Cardiac muscle cell (in vitro differentiated cells and primary cell): ENCODE results near the gene ERGIC1. TPM values are rescaled to one million over a fixed set of nuclear protein-coding genes. Genes with fewer than 3 reads are reported as not detected.
A peak's percentile ranks its signal among the peaks of the same experiment; 100 is the strongest.

Experiments
- DNase-seq, 2 donors: peaks; one replicate each; pipeline versions ENCODE4 v3.0.0 to v3.0.0-alpha.2; 2010 to 2017; ENCODE audit warnings: low read depth in 1 of 2, low spot score in 1 of 2
- H3K27ac ChIP-seq: fragments of 200-600 bp; sonication (generic); 2 replicates; pipeline ENCODE4 v1.5.1; 2016
- H3K27me3 ChIP-seq: fragments of 200-600 bp; sonication (generic); 2 replicates; pipeline ENCODE4 v1.6.0; 2016; ENCODE audit warnings: control low read depth
- H3K36me3 ChIP-seq: fragments of 200-600 bp; sonication (generic); 2 replicates; pipeline ENCODE4 v1.5.1; 2016; ENCODE audit warnings: control low read depth
- H3K4me1 ChIP-seq: fragments of 200-600 bp; sonication (generic); 2 replicates; pipeline ENCODE4 v1.8.1; 2017; ENCODE audit warnings: low read depth, mild to moderate bottlenecking, mixed run types
- H3K4me3 ChIP-seq: fragments of 200-600 bp; sonication (generic); 2 replicates; pipeline ENCODE4 v1.5.1; 2016; ENCODE audit warnings: mild to moderate bottlenecking
- H3K9me3 ChIP-seq: fragments of 200-600 bp; sonication (generic); 2 replicates; pipeline ENCODE4 v1.5.1; 2017; ENCODE audit warnings: low read depth, mild to moderate bottlenecking, control low read depth
- polyA plus RNA-seq: library from polyadenylated mRNA; unstranded; fragments of >200 nt; fragmentation: Nextera tagmentation; extraction: Ambion mirVana; gene quantifications from 2 replicates; pipeline ENCODE4 v1.2.1, GENCODE V29; 2016
- total RNA-seq: library from RNA; depleted of rRNA; stranded (reverse); fragments of >200 nt; gene quantifications from 2 replicates; pipeline ENCODE4 v1.2.3, GENCODE V29; 2016
- TF ChIP-seq, protein P1 (sequence below): IDR thresholded peaks from 2 replicates; pipeline ENCODE4 v1.5.1; 2012; ENCODE audit warnings: low read depth, mild to moderate bottlenecking, low read length

The ERGIC1 gene
- total and polyA plus RNA-seq, 2 experiments from 2014 or later, result 15.4 to 77.3 TPM

DNA sequence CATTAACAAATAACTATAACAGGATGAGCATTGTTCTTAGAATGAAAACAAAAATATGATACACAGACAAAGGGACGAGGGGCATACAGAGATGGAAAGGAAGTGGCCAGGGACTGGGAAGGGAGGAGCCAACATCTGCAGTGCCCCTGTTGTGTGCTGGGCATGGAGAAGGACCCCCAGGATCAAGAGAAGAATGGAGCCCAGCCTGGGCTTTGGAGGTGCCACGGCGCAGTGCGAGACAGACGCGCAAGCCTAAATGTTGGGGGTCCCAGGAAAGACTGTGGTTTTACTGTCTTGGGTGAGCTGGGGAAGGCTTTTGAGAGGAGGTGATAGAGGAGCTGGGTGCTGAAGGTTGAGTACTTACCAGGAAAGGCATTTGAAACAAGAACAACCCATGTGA is 34.6 kb upstream of the ERGIC1 start:
- Histone ChIP-seq H3K27ac (no peak overlapping the region), H3K9me3 (no peaks in the 10 kb centered on the region), H3K27me3 (no peaks in the 10 kb centered on the region), H3K4me1 (no peaks in the 10 kb centered on the region), H3K36me3 (no peaks in the 10 kb centered on the region), H3K4me3 (no peak overlapping the region)
- TF ChIP-seq, protein P1, sequence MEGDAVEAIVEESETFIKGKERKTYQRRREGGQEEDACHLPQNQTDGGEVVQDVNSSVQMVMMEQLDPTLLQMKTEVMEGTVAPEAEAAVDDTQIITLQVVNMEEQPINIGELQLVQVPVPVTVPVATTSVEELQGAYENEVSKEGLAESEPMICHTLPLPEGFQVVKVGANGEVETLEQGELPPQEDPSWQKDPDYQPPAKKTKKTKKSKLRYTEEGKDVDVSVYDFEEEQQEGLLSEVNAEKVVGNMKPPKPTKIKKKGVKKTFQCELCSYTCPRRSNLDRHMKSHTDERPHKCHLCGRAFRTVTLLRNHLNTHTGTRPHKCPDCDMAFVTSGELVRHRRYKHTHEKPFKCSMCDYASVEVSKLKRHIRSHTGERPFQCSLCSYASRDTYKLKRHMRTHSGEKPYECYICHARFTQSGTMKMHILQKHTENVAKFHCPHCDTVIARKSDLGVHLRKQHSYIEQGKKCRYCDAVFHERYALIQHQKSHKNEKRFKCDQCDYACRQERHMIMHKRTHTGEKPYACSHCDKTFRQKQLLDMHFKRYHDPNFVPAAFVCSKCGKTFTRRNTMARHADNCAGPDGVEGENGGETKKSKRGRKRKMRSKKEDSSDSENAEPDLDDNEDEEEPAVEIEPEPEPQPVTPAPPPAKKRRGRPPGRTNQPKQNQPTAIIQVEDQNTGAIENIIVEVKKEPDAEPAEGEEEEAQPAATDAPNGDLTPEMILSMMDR, result no peak
- DNase-seq, result no peak

DNA sequence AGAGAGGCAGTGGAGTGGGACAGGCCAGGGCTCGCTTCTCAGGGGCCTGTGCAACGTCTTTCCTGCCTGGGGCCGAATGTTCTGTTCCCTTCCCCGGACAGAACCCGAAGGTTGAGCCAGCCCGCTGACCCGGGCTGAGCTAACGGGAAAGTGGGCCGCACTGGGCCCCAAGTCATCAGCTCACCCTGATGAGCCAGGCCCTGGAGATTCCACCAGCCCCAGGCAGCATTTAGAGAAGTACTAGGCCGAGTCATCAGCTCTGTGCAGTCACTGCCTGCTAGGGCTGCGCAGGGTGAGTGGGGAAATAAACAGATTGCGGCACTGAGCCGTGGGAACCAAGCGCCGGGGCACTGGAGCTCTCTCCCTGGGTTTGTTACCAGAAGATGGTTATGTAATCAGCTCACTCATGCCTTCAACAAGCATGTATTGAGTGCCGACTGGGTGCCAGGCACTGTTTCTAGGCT is 33.9 kb upstream of the ERGIC1 start:
- Histone ChIP-seq H3K4me1 (no peaks in the 10 kb centered on the region), H3K4me3 (no peak overlapping the region), H3K27ac (no peak overlapping the region), H3K27me3 (no peaks in the 10 kb centered on the region), H3K9me3 (no peaks in the 10 kb centered on the region), H3K36me3 (no peaks in the 10 kb centered on the region)
- peak in 1 of 2 donors; percentile 95 for DNase-seq
- TF ChIP-seq, protein P1, result no peak

DNA sequence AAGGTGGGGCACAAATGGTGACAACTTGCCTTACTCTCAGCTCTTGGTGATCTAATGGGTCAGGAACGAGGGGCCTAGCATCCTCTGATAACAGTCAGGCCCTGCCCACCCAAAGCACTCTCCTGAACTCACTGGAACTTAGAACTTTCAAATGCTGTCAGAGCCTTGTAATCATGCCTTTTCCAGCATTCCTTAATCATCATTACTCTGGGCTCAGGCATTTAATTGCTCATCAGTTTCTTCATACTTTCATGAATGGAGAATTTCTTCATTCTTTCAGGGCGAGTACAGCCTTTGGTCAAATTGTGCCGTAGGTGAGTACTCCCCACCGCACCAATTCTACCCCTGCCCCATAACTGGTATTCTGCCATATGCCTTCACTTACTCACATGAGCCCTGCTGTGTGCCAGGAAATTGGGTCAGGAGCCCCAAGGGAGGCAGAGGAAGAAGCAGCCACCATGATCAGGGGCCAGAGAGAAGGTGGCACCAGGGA is 32.8 kb upstream of the ERGIC1 start:
- TF ChIP-seq, protein P1, result no peak
- no peaks in the 10 kb centered on the region for H3K27me3 ChIP-seq
- no peaks in the 10 kb centered on the region for H3K36me3 ChIP-seq
- H3K9me3 ChIP-seq, result no peaks in the 10 kb centered on the region
- no peak overlapping the region for H3K27ac ChIP-seq
- DNase-seq, result peak in 1 of 2 donors; percentile 90
- H3K4me1 ChIP-seq, result no peaks in the 10 kb centered on the region
- H3K4me3 ChIP-seq, result no peak overlapping the region

DNA sequence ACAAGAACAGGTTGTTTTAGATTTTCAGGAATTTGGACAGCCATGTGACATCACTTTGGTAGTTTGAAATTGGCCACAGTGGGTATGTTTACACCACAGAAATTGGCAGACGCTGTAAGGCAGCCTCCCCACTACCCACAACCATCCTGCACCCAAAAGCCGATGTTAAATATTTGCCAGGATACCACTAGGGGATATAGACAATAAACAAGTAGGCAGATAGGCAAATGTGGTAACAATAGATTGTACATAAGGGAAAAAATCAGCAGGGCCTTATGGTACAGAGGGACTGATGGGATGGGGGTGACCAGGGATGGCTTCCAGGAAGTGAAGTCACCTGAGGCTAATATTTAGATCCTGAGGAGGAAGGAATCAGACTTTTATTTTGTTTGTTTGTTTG is 31.9 kb upstream of the ERGIC1 start:
- no peaks in the 10 kb centered on the region for H3K4me1 ChIP-seq
- H3K27ac ChIP-seq, result no peak overlapping the region
- TF ChIP-seq, protein P1, result no peak
- H3K9me3 ChIP-seq, result no peaks in the 10 kb centered on the region
- H3K27me3 ChIP-seq, result no peaks in the 10 kb centered on the region
- no peak for DNase-seq
- no peaks in the 10 kb centered on the region for H3K36me3 ChIP-seq
- H3K4me3 ChIP-seq, result no peak overlapping the region

DNA sequence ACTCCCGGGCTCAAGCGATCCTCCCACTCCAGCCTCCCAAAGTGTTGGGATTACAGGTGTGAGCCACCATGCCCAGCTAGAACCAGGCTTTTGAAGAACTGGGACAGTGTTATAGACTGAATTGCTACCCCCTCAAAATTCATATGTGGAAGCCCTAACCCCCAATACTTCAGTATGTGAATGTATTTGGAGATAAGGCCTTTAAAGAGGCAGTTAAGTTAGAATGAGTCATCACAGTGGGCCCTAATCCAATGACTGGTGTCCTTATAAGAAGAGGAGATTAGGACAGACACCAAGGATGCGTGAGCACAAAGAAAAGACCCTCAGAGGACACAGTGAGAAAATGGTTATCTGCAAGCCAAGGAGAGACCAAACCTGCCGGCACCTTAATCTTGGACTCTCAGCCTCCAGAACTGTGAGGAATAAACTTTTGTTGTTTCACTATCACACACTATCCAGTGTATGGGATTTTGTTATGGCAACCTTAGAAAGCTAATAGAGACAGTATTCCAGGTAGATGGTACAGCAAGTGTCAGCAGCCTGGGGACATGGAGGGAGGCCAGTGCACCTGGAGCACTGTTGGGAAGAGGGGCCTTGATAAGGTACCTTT is 31.4 kb upstream of the ERGIC1 start:
- H3K4me1 ChIP-seq, result no peaks in the 10 kb centered on the region
- H3K9me3 ChIP-seq, result no peaks in the 10 kb centered on the region
- H3K36me3 ChIP-seq, result no peaks in the 10 kb centered on the region
- TF ChIP-seq, protein P1, result no peak
- peak in 1 of 2 donors; percentile 70 for DNase-seq
- H3K4me3 ChIP-seq, result no peak overlapping the region
- H3K27me3 ChIP-seq, result no peaks in the 10 kb centered on the region
- no peak overlapping the region for H3K27ac ChIP-seq
